Fibroblast of lung (primary cell): ENCODE measurements around the gene GAB2.

Experiments used
- CTCF ChIP-seq, 2 donors: IDR thresholded peaks in 1 of 2; conservative IDR thresholded peaks in 1 of 2; 1 replicate in 1 of 2; 2 replicates in 1 of 2; pipeline ENCODE4 v1.5.1; 2011 to 2012; ENCODE audit warnings: low read length in 2 of 2, control low read depth in 1 of 2, inconsistent platforms in 1 of 2, low read depth in 1 of 2, mild to moderate bottlenecking in 1 of 2
- EZH2 ChIP-seq: IDR thresholded peaks from 2 replicates; pipeline ENCODE4 v1.5.1; 2012; ENCODE audit warnings: low read length, control low read depth, mild to moderate bottlenecking; ENCODE audit errors: missing control alignments

GRCh38 chr11:78457448-78457847, 39.8 kb upstream of the GAB2 start:
- TF ChIP-seq EZH2 (no peak), CTCF (conservative IDR thresholded peaks at IDR 0.05 in 1 of 2, IDR thresholded peaks at IDR 0.05 in 1 of 2; ENCODE audit: low read depth in 1 of 2, low read length in 2 of 2) (no peak)
